Measurements from ENCODE around the gene FBXL19.

Gene FBXL19

DNA sequence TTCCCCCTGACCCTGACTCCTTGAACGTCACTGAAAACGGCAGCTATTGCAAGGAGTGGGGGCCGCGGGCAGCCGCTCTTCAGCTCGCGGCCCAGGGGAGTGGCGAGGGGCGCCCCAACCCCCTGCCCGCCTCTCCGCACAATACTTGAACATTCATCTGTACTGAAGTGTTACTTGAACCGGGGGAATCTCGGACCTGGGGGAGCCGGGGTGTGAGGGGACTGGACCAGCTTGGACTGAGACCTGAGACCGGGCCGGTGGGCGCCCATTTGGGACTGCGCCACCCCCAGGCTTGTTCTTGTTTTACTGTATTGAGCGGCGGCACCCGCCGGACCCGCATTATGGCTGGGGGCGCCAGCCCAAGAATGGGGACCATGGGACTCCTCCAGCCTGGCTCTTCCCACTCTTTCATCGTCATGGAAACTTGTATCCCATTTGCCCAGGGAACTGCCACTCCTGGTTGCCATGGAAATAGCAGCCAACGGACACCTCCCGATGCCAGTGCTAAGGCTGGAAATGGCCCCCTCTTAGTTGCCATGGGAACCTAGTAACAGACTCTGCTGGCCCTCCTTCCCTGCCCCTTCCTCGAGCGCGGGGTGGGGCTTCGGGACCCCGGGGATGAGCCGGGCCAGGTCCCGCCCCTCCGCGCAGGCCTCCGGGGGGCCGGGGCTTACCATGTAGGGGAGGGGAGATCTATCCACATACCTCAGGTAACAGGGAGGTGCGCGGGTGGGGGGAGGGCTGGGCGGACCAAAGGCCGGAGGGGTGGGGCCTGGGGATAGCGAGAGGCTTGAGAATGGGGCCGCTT is 24.7 kb downstream of the FBXL19 start:
- WGBS (ENCODE audit: extremely low coverage, insufficient coverage, low lambda C conversion rate) = no CpG with 5 or more reads among the region's 44 CpGs
- H3K18ac ChIP-seq (ENCODE audit: low read length) = peak overlapping the region; percentile 94

DNA sequence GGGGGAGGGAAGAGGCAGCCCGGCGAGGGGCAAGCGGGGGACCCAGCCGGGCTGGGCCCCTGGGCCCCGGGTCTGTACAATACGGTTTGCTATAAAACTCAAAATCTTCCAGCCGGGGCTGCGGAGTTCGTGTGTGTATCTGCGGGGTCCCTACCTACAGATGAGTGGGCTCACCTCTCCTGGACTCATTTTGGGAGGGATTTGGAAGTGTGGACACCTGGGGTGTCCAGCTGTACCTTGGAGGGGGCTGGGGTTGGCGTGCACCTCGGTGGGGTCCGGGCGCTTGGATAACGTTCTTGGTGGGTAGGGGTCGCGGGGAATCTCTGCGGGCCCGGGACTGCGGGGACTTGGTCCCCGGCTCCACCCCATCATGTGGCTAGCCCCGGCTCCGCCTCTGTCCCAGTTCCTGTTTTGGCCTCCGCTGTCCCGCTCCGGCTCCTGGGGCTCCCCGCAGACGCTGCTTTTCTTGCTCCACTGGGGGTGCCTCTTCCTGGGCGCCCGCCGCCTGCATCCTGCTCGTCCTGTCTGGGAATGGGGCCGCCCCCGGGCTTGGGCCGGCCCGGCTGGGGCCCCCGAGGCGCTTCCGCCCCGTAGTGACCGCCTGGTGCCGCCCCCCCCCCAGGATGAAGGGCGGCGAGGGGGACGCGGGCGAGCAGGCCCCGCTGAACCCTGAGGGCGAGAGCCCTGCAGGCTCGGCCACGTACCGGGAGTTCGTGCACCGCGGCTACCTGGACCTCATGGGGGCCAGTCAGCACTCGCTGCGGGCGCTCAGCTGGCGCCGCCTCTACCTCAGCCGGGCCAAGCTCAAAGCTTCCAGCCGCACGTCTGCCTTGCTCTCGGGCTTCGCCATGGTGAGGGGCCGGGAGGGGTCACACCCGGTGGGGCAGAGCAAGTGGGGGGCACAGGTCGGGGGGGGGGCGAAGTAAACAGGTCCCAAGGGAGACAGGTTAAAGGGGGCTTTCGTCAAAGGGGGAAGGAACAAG is 25.6 kb downstream of the FBXL19 start, which contains the start of gene ORAI3:
ORAI3 (plus strand) TSS at position 402 of the 983 bp plus-strand sequence; CDS start at position 624, 222 bp downstream.
- WGBS (ENCODE audit: extremely low coverage, insufficient coverage, low lambda C conversion rate) = no CpG with 5 or more reads among the region's 70 CpGs

More for the DNA sequence above, 24.7 kb downstream of the FBXL19 start:
- H2BK120ac ChIP-seq (ENCODE audit: low read depth, low read length) = no peak overlapping the region
- no peak overlapping the region for H3K4ac ChIP-seq (ENCODE audit: low read depth, low read length)
- peaks cover 7% of the 10 kb centered on the region for H3K4me1 ChIP-seq (ENCODE audit: control insufficient read depth, low read depth, low read length)
- peaks cover 6% of the 10 kb centered on the region for H3K36me3 ChIP-seq (ENCODE audit: control insufficient read depth, insufficient read depth, low read length)
- no peak overlapping the region for H2BK5ac ChIP-seq (ENCODE audit: low read length)
- peak overlapping the region; percentile 98 for H3K56ac ChIP-seq (ENCODE audit: low read length)
- no peak overlapping the region for H4K8ac ChIP-seq (ENCODE audit: low read depth, low read length)
- peak overlapping the region; percentile 17 for H3K4me3 ChIP-seq (ENCODE audit: low read length)
- peak overlapping the region; percentile 96 for H3K27ac ChIP-seq (ENCODE audit: low read depth, low read length)
- peaks cover 5% of the 10 kb centered on the region for H3K79me1 ChIP-seq (ENCODE audit: low read length)
- H4K5ac ChIP-seq (ENCODE audit: low read length) = no peak overlapping the region
- H2AK5ac ChIP-seq (ENCODE audit: low read length) = no peak overlapping the region
- H3K23ac ChIP-seq (ENCODE audit: low read length) = no peak overlapping the region
- peak overlapping the region; percentile 68 for H3K4me2 ChIP-seq (ENCODE audit: low read length)
- DNase-seq = peak; percentile 100
- peak overlapping the region; percentile 89 for H3K9ac ChIP-seq (ENCODE audit: low read length)
- H3K79me2 ChIP-seq (ENCODE audit: control insufficient read depth, insufficient read depth, low read length) = no peaks in the 10 kb centered on the region
- no peak overlapping the region for H2BK15ac ChIP-seq (replicated peaks; ENCODE audit: low read depth)
- H3K27me3 ChIP-seq (ENCODE audit: insufficient read depth, low read length, poor library complexity) = no peaks in the 10 kb centered on the region

DNA sequence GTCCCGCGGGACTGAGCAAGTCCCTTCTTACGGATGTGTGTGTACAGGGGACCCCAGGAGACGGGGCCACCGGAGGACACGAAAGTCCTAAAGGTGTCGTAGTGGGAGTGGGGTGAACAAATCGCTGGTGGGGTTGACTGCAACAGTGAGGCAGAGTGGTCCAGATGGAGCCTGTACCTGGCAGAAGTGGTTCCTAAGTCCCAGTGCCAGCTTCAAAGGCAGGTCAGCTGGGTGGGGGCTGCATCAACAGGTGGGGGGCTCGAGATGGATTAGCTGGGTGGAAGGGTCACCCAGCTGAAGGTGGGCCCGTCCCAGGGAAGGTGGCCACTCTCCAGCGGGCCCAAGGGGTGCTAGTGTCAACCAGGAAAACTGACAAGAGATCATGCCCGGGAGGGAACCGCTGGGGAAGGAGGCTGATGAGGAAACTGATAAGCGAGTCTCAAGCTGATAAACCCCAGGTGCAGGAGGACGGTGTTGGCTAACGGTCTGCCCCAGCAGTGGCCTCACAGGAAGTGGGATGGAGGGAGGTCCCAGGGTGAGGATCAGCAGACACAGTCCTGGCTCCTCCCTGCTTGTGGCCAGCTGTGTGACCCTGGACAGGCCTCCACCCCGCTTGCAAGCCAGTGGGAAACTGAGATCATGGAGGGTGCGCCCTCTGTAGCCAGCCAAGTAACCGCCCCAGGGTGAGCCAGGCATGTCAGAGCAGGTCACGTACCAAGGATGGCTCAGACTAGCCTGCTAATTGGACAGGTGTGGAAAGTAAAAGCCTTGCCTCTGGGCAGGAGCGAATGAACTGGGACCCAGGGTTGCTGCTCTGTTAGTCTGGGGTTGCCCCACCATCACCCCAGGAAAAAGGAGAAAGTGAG is 26.5 kb downstream of the FBXL19 start:
- no peak overlapping the region for H4K8ac ChIP-seq (ENCODE audit: low read depth, low read length)
- no peak overlapping the region for H3K4ac ChIP-seq (ENCODE audit: low read depth, low read length)
- peaks cover 9% of the 10 kb centered on the region for H3K4me1 ChIP-seq (ENCODE audit: control insufficient read depth, low read depth, low read length)
- H3K36me3 ChIP-seq (ENCODE audit: control insufficient read depth, insufficient read depth, low read length) = peaks cover 2% of the 10 kb centered on the region
- peak overlapping the region; percentile 89 for H3K9ac ChIP-seq (ENCODE audit: low read length)
- H2AK5ac ChIP-seq (ENCODE audit: low read length) = peak overlapping the region; percentile 5
- H3K79me1 ChIP-seq (ENCODE audit: low read length) = peaks cover 3% of the 10 kb centered on the region
- H3K27ac ChIP-seq (ENCODE audit: low read depth, low read length) = peak overlapping the region; percentile 96
- H3K4me3 ChIP-seq (ENCODE audit: low read length) = peak overlapping the region; percentile 51
- WGBS (ENCODE audit: extremely low coverage, insufficient coverage, low lambda C conversion rate) = no CpG with 5 or more reads among the region's 21 CpGs
- peak overlapping the region; percentile 94 for H3K18ac ChIP-seq (ENCODE audit: low read length)
- H4K5ac ChIP-seq (ENCODE audit: low read length) = no peak overlapping the region
- peak overlapping the region; percentile 98 for H3K56ac ChIP-seq (ENCODE audit: low read length)
- no peaks in the 10 kb centered on the region for H3K27me3 ChIP-seq (ENCODE audit: insufficient read depth, low read length, poor library complexity)
- peak overlapping the region; percentile 52 for H3K4me2 ChIP-seq (ENCODE audit: low read length)
- no peaks in the 10 kb centered on the region for H3K79me2 ChIP-seq (ENCODE audit: control insufficient read depth, insufficient read depth, low read length)
- no peak overlapping the region for H3K23ac ChIP-seq (ENCODE audit: low read length)
- DNase-seq = peak; percentile 94
- peak overlapping the region; percentile 74 for H2BK5ac ChIP-seq (ENCODE audit: low read length)
- H2BK120ac ChIP-seq (ENCODE audit: low read depth, low read length) = no peak overlapping the region
- no peak overlapping the region for H2BK15ac ChIP-seq (replicated peaks; ENCODE audit: low read depth)

More for the DNA sequence above, 25.6 kb downstream of the FBXL19 start, which contains the start of gene ORAI3:
- peaks cover 4% of the 10 kb centered on the region for H3K36me3 ChIP-seq (ENCODE audit: control insufficient read depth, insufficient read depth, low read length)
- peaks cover 5% of the 10 kb centered on the region for H3K79me1 ChIP-seq (ENCODE audit: low read length)
- H3K56ac ChIP-seq (ENCODE audit: low read length) = peak within 1 kb of the TSS; percentile 98
- peak within 1 kb of the TSS; percentile 87 for H3K4me2 ChIP-seq (ENCODE audit: low read length)
- peak; percentile 74 for DNase-seq
- peak within 1 kb of the TSS; percentile 92 for H3K4ac ChIP-seq (ENCODE audit: low read depth, low read length)
- peak within 1 kb of the TSS; percentile 51 for H3K4me3 ChIP-seq (ENCODE audit: low read length)
- H3K23ac ChIP-seq (ENCODE audit: low read length) = peak within 1 kb of the TSS; percentile 90
- H3K27ac ChIP-seq (ENCODE audit: low read depth, low read length) = peak within 1 kb of the TSS; percentile 96
- H2BK15ac ChIP-seq (replicated peaks; ENCODE audit: low read depth) = no peak within 1 kb of the TSS
- H3K18ac ChIP-seq (ENCODE audit: low read length) = peak within 1 kb of the TSS; percentile 94
- H3K27me3 ChIP-seq (ENCODE audit: insufficient read depth, low read length, poor library complexity) = no peaks in the 10 kb centered on the region
- peak within 1 kb of the TSS; percentile 89 for H3K9ac ChIP-seq (ENCODE audit: low read length)
- H4K8ac ChIP-seq (ENCODE audit: low read depth, low read length) = no peak within 1 kb of the TSS
- peak within 1 kb of the TSS; percentile 75 for H2BK5ac ChIP-seq (ENCODE audit: low read length)
- peak within 1 kb of the TSS; percentile 46 for H2BK120ac ChIP-seq (ENCODE audit: low read depth, low read length)
- peaks cover 9% of the 10 kb centered on the region for H3K4me1 ChIP-seq (ENCODE audit: control insufficient read depth, low read depth, low read length)
- no peaks in the 10 kb centered on the region for H3K79me2 ChIP-seq (ENCODE audit: control insufficient read depth, insufficient read depth, low read length)
- H2AK5ac ChIP-seq (ENCODE audit: low read length) = peak within 1 kb of the TSS; percentile 5
- H4K5ac ChIP-seq (ENCODE audit: low read length) = no peak within 1 kb of the TSS

DNA sequence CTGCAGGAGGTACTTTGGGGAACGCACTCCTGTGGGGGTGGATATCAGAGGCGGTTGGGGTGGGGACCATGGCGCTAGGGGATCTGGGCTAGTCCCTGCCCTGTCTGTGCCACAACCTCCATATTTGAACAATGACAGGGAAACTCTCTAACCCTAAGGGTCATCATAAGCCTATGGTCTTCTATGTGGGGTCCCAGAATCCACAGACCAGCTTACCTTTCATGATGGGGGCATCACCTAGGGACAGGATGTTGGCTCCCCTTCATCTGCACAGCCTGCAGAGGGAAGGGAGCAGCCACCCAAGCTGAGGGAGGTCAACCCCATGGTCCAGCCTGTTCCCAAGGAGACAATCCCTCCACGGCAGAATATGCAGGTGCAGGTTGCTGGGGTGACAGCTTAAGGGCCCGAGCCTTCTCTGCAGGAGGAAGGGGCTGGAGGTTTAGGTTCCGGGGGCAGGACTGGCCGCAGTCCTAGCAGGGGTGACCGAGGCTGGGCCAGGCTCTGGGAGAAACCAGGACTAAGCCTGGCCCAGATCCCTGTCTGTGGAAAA is 27.2 kb downstream of the FBXL19 start:
- no peaks in the 10 kb centered on the region for H3K27me3 ChIP-seq (ENCODE audit: insufficient read depth, low read length, poor library complexity)
- H3K79me1 ChIP-seq (ENCODE audit: low read length) = peaks cover 3% of the 10 kb centered on the region
- no peak overlapping the region for H3K27ac ChIP-seq (ENCODE audit: low read depth, low read length)
- H4K8ac ChIP-seq (ENCODE audit: low read depth, low read length) = no peak overlapping the region
- H4K5ac ChIP-seq (ENCODE audit: low read length) = no peak overlapping the region
- H2BK120ac ChIP-seq (ENCODE audit: low read depth, low read length) = no peak overlapping the region
- H3K4me1 ChIP-seq (ENCODE audit: control insufficient read depth, low read depth, low read length) = peaks cover 9% of the 10 kb centered on the region
- WGBS (ENCODE audit: extremely low coverage, insufficient coverage, low lambda C conversion rate) = no CpG with 5 or more reads among the region's 8 CpGs
- H3K18ac ChIP-seq (ENCODE audit: low read length) = no peak overlapping the region
- H3K56ac ChIP-seq (ENCODE audit: low read length) = peak overlapping the region; percentile 98
- no peak overlapping the region for H3K4ac ChIP-seq (ENCODE audit: low read depth, low read length)
- H2BK5ac ChIP-seq (ENCODE audit: low read length) = no peak overlapping the region
- no peak overlapping the region for H3K23ac ChIP-seq (ENCODE audit: low read length)
- H2AK5ac ChIP-seq (ENCODE audit: low read length) = peak overlapping the region; percentile 31
- no peak overlapping the region for H2BK15ac ChIP-seq (replicated peaks; ENCODE audit: low read depth)
- no peak overlapping the region for H3K4me3 ChIP-seq (ENCODE audit: low read length)
- H3K9ac ChIP-seq (ENCODE audit: low read length) = peak overlapping the region; percentile 68
- peaks cover 2% of the 10 kb centered on the region for H3K36me3 ChIP-seq (ENCODE audit: control insufficient read depth, insufficient read depth, low read length)
- DNase-seq = no peak
- H3K4me2 ChIP-seq (ENCODE audit: low read length) = no peak overlapping the region
- H3K79me2 ChIP-seq (ENCODE audit: control insufficient read depth, insufficient read depth, low read length) = no peaks in the 10 kb centered on the region

DNA sequence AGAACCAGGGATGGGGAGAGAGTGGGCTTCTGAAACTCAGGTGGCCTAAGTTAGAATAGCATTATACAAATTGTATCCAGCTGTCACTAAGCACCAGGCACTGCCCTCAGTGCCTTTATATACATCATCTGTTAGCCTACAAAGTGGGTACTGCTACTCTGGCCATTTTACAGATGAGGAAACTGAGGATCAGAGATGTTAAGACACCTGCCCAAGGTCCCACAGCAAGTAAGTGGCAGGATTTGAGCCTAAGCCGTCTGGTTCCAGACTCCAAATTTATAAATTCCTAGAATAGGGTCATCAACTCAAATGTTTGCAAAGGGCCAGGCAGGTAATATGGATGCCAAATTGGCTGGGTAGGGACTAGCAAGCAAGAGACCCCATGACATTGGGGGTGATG is 27.8 kb downstream of the FBXL19 start:
- DNase-seq = no peak
- Histone ChIP-seq H4K5ac (ENCODE audit: low read length) (no peak overlapping the region), H3K79me2 (ENCODE audit: control insufficient read depth, insufficient read depth, low read length) (no peaks in the 10 kb centered on the region), H3K18ac (ENCODE audit: low read length) (no peak overlapping the region), H2BK5ac (ENCODE audit: low read length) (no peak overlapping the region), H3K23ac (ENCODE audit: low read length) (no peak overlapping the region), H3K56ac (ENCODE audit: low read length) (no peak overlapping the region), H3K9ac (ENCODE audit: low read length) (no peak overlapping the region), H2AK5ac (ENCODE audit: low read length) (no peak overlapping the region), H2BK120ac (ENCODE audit: low read depth, low read length) (no peak overlapping the region), H3K4me3 (ENCODE audit: low read length) (no peak overlapping the region), H3K4ac (ENCODE audit: low read depth, low read length) (no peak overlapping the region), H2BK15ac (replicated peaks; ENCODE audit: low read depth) (no peak overlapping the region), H3K4me2 (ENCODE audit: low read length) (no peak overlapping the region), H3K79me1 (ENCODE audit: low read length) (peaks cover 3% of the 10 kb centered on the region), H3K27me3 (ENCODE audit: insufficient read depth, low read length, poor library complexity) (no peaks in the 10 kb centered on the region), H4K8ac (ENCODE audit: low read depth, low read length) (no peak overlapping the region), H3K4me1 (ENCODE audit: control insufficient read depth, low read depth, low read length) (peaks cover 9% of the 10 kb centered on the region), H3K27ac (ENCODE audit: low read depth, low read length) (no peak overlapping the region), H3K36me3 (ENCODE audit: control insufficient read depth, insufficient read depth, low read length) (peaks cover 2% of the 10 kb centered on the region)
- WGBS (ENCODE audit: extremely low coverage, insufficient coverage, low lambda C conversion rate) = no CpG with 5 or more reads among the region's 1 CpG

All from mesendoderm (in vitro differentiated cells).